Fibroblast of lung (primary cell): ENCODE measurements around the gene CLCF1. TPM values are rescaled to one million over a fixed set of nuclear protein-coding genes. Genes with fewer than 3 reads are reported as not detected.

Experiments
- DNase-seq, 2 donors: peaks; one replicate each; pipeline versions ENCODE4 v3.0.0 to v3.0.0-alpha.2; 2010; ENCODE audit warnings: low read depth in 2 of 2
- H2AFZ ChIP-seq: 2 replicates; pipeline ENCODE4 v1.5.1; 2012; ENCODE audit warnings: low read length, control low read depth, inconsistent platforms
- H3K27ac ChIP-seq: 2 replicates; pipeline ENCODE4 v1.5.1; 2011; ENCODE audit warnings: low read length, control low read depth; ENCODE audit not compliant: insufficient read depth
- H3K27me3 ChIP-seq: 2 replicates; pipeline ENCODE4 v1.5.1; 2011; ENCODE audit warnings: mild to moderate bottlenecking, low read length; ENCODE audit not compliant: control insufficient read depth, insufficient read depth
- H3K36me3 ChIP-seq: 2 replicates; pipeline ENCODE4 v1.5.1; 2011; ENCODE audit warnings: low read length; ENCODE audit not compliant: control insufficient read depth, insufficient read depth
- H3K4me1 ChIP-seq: 2 replicates; pipeline ENCODE4 v1.5.1; 2011; ENCODE audit warnings: low read length; ENCODE audit not compliant: control insufficient read depth, insufficient read depth; ENCODE audit errors: extremely low read depth
- H3K4me2 ChIP-seq: 2 replicates; pipeline ENCODE4 v1.5.1; 2011; ENCODE audit warnings: low read length, control low read depth; ENCODE audit not compliant: insufficient read depth; ENCODE audit errors: extremely low read depth
- H3K4me3 ChIP-seq, 4 experiments: fragments of 200-600 bp in 1 of 4; sonication (generic) in 1 of 4; replicated peaks in 1 of 4; 2 replicates each; pipeline ENCODE4 v1.5.1; 2011 to 2016; ENCODE audit warnings: low read length in 4 of 4, low read depth in 3 of 4, mild to moderate bottlenecking in 3 of 4, control low read depth in 2 of 4, inconsistent platforms in 1 of 4, mixed read lengths in 1 of 4; ENCODE audit not compliant: insufficient read depth in 1 of 4; ENCODE audit errors: control extremely low read depth in 1 of 4
- H3K79me2 ChIP-seq: 2 replicates; pipeline ENCODE4 v1.5.1; 2012; ENCODE audit warnings: mild to moderate bottlenecking, low read length, inconsistent platforms; ENCODE audit not compliant: control insufficient read depth, insufficient read depth
- H3K9ac ChIP-seq: 2 replicates; pipeline ENCODE4 v1.5.1; 2011; ENCODE audit warnings: mild to moderate bottlenecking, low read length, control low read depth; ENCODE audit not compliant: insufficient read depth
- H3K9me3 ChIP-seq: 2 replicates; pipeline ENCODE4 v1.5.1; 2012; ENCODE audit warnings: low read depth, low read length; ENCODE audit not compliant: control insufficient read depth, insufficient read depth
- H4K20me1 ChIP-seq: 2 replicates; pipeline ENCODE4 v1.5.1; 2011; ENCODE audit warnings: low read length; ENCODE audit not compliant: control insufficient read depth, insufficient read depth; ENCODE audit errors: extremely low read depth
- EZH2 ChIP-seq: IDR thresholded peaks from 2 replicates; pipeline ENCODE4 v1.5.1; 2012; ENCODE audit warnings: low read length, control low read depth, mild to moderate bottlenecking; ENCODE audit errors: missing control alignments
- polyA plus RNA-seq, 2 donors: library from polyadenylated mRNA; depleted of rRNA in 1 of 2; stranded (reverse) in 1 of 2; unstranded in 1 of 2; fragments of >200 nt; gene quantifications; 2 replicates each; pipeline ENCODE4 v1.2.1, GENCODE V29; 2011 to 2012; ENCODE audit warnings: missing spikeins in 1 of 2
- total RNA-seq: library from RNA; depleted of rRNA; stranded (reverse); fragments of >200 nt; gene quantifications from 2 replicates; pipeline ENCODE4 v1.2.1, GENCODE V29; 2014
- TF ChIP-seq, protein P1 (sequence below), 2 donors: IDR thresholded peaks in 1 of 2; conservative IDR thresholded peaks in 1 of 2; 1 replicate in 1 of 2; 2 replicates in 1 of 2; pipeline ENCODE4 v1.5.1; 2011 to 2012; ENCODE audit warnings: low read length in 2 of 2, control low read depth in 1 of 2, inconsistent platforms in 1 of 2, low read depth in 1 of 2, mild to moderate bottlenecking in 1 of 2

CLCF1 gene
- total and polyA plus RNA-seq, 2 donors (not counting 1 experiment from before 2014, with no cell fraction given) = 2.3 to 6.0 TPM

DNA sequence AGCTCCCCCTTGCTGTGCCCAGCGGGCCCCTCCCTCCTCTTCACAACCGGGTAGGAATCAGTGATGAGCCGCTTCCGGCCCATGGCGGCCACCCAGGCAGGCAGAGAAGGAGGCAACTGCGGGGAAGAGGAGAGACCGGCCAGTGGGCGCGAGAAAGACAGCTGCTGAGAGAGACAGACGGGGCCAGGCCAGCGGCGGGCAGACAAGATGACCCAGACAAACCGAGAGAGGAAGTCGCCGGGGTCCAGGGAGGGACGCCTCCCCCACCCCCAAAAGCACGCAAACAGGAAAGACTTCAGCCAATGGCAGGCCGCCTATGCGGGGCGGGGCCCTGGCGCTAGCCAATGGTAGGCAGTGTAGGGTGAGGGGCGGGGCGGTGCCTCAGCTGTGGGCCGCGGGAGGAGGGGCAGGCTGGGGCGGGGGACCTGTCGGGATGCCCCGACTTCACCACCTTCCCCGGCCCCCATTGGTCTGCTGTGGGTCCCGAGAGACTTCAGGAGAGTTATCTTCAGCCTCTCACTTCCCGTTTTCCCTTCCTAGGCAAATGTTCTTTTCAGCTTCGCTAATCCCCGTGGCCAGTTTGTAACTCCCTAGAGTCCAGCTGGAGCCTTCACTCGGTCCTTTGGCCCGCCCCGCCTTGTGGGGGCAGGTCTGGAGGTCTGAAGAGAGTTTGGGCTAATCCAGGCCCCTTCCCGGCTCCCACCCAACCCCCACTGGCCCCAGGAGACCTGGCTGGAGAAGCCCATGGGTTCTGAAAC, 19.9 kb downstream of the CLCF1 start, which contains the start of gene POLD4:
Gene POLD4 (minus strand): TSS at position 230 of the 758 bp plus-strand sequence. CDS start 147 bp downstream, at position 83.
- Histone ChIP-seq H3K4me2 (peak within 1 kb of the TSS; percentile 91), H3K36me3 (peaks cover 1% of the 10 kb centered on the region), H3K9me3 (no peaks in the 10 kb centered on the region), H3K27ac (peak within 1 kb of the TSS; percentile 99), H3K79me2 (peaks cover 4% of the 10 kb centered on the region), H2AFZ (no peak within 1 kb of the TSS), H4K20me1 (no peaks in the 10 kb centered on the region), H3K9ac (peak within 1 kb of the TSS; percentile 95), H3K27me3 (no peaks in the 10 kb centered on the region), H3K4me1 (peaks cover 45% of the 10 kb centered on the region), H3K4me3 (peak within 1 kb of the TSS; percentile 52 to 93 (median 78))
- DNase-seq = peak; percentile 93 to 95
- no peak for TF ChIP-seq EZH2
- TF ChIP-seq, protein P1, sequence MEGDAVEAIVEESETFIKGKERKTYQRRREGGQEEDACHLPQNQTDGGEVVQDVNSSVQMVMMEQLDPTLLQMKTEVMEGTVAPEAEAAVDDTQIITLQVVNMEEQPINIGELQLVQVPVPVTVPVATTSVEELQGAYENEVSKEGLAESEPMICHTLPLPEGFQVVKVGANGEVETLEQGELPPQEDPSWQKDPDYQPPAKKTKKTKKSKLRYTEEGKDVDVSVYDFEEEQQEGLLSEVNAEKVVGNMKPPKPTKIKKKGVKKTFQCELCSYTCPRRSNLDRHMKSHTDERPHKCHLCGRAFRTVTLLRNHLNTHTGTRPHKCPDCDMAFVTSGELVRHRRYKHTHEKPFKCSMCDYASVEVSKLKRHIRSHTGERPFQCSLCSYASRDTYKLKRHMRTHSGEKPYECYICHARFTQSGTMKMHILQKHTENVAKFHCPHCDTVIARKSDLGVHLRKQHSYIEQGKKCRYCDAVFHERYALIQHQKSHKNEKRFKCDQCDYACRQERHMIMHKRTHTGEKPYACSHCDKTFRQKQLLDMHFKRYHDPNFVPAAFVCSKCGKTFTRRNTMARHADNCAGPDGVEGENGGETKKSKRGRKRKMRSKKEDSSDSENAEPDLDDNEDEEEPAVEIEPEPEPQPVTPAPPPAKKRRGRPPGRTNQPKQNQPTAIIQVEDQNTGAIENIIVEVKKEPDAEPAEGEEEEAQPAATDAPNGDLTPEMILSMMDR (conservative IDR thresholded peaks at IDR 0.05 in 1 of 2, IDR thresholded peaks at IDR 0.05 in 1 of 2; ENCODE audit: low read depth in 1 of 2, low read length in 2 of 2) = no peak

DNA sequence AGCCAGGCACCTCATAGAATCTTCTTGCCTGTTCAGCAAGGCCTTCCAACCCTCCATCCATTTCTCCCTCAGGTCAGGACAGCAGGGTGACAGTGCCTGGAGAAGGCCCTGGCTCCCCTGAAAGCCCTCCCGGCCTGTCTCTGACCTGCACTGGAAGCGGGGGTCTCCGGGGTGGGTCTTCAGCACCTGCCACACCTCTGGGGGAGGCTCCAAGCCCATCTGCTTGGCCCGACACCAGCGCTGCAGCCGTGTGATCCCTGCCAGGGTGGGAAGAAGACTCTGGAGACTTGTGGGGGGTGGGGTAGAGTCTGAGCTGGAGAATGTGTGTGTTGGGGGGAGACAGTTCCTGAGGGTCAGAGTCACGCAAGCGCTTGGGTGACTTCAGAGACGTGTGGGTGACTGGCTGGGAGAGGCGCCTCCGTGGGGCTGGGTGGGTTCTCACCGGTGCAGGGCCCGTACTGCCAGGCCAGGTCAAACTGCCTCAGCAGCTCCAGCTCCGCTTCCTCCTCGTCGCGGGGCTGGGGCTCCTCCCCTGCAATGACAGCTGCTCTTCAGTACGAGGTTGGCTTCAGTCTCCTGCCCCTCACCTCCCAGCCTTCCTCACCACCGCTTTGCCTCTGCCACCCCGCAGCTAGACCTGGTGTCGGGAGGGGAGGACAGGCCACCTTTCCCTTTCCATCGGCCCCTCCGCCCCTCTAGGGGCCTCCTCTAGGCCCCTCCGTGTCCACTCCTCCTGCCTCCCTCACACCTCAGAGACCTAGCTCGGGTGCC, 20.7 kb downstream of the CLCF1 start:
- Histone ChIP-seq H3K9me3 (no peaks in the 10 kb centered on the region), H3K27me3 (no peaks in the 10 kb centered on the region), H4K20me1 (no peaks in the 10 kb centered on the region), H3K27ac (peak overlapping the region; percentile 99), H3K4me3 (peak overlapping the region; percentile 52 to 93 (median 78)), H3K36me3 (peaks cover 1% of the 10 kb centered on the region), H3K9ac (peak overlapping the region; percentile 95), H2AFZ (no peak overlapping the region), H3K79me2 (peaks cover 4% of the 10 kb centered on the region), H3K4me2 (peak overlapping the region; percentile 91), H3K4me1 (peaks cover 39% of the 10 kb centered on the region)
- no peak for TF ChIP-seq EZH2
- TF ChIP-seq, protein P1 (conservative IDR thresholded peaks at IDR 0.05 in 1 of 2, IDR thresholded peaks at IDR 0.05 in 1 of 2; ENCODE audit: low read depth in 1 of 2, low read length in 2 of 2) = no peak
- no peak for DNase-seq
